Transverse colon (tissue), 4 donors: ENCODE data around the gene SLF2. TPM values are rescaled to one million over a fixed set of nuclear protein-coding genes. Genes with fewer than 3 reads are reported as not detected.

Experiments
- DNase-seq: peaks from one replicate; pipeline ENCODE4 v3.0.0-alpha.2; 2019
- H3K27ac ChIP-seq, 4 donors: fragments of 200-600 bp; sonication (generic); 2 replicates each; pipeline ENCODE4 v1.5.1; 2016 to 2018; ENCODE audit warnings: inconsistent platforms in 4 of 4
- H3K27me3 ChIP-seq: fragments of 200-600 bp; sonication (generic); 2 replicates; pipeline ENCODE4 v1.5.1; 2017; ENCODE audit warnings: inconsistent platforms
- H3K36me3 ChIP-seq, 4 donors: fragments of 200-600 bp; sonication (generic); 2 replicates each; pipeline ENCODE4 v1.5.1; 2017 to 2019; ENCODE audit warnings: inconsistent platforms in 4 of 4
- H3K4me1 ChIP-seq, 4 donors: fragments of 200-600 bp; sonication (generic); 2 replicates each; pipeline ENCODE4 v1.5.1; 2017 to 2020; ENCODE audit warnings: inconsistent platforms in 4 of 4
- H3K4me3 ChIP-seq, 4 donors: fragments of 200-600 bp; sonication (generic); 1 replicate in 1 of 4; 2 replicates in 3 of 4; pipeline versions ENCODE4 v1.5.1 to v1.6.1; 2017 to 2019; ENCODE audit warnings: inconsistent platforms in 4 of 4
- H3K9me3 ChIP-seq, 2 donors: fragments of 200-600 bp; sonication (generic); 2 replicates each; pipeline ENCODE4 v1.5.1; 2017 to 2019; ENCODE audit warnings: inconsistent platforms in 2 of 2
- CTCF ChIP-seq, 5 experiments: fragments of 200-600 bp in 3 of 5; fragments of 450-650 bp in 2 of 5; sonication (generic) in 3 of 5; IDR thresholded peaks; 1 replicate in 2 of 5; 2 replicates in 3 of 5; pipeline ENCODE4 v1.5.1; 2016 to 2017; ENCODE audit warnings: antibody characterized with exemption in 5 of 5, inconsistent platforms in 3 of 5, mild to moderate bottlenecking in 2 of 5, moderate library complexity in 1 of 5
- EP300 ChIP-seq: sonication (generic); formaldehyde crosslinking; IDR thresholded peaks from one replicate; pipeline ENCODE4 v1.6.1; 2017; ENCODE audit warnings: antibody characterized with exemption, low read depth
- POLR2A ChIP-seq: fragments of 450-650 bp; IDR thresholded peaks from one replicate; pipeline ENCODE4 v1.6.1; 2016; ENCODE audit warnings: antibody characterized with exemption, mild to moderate bottlenecking, moderate library complexity
- POLR2AphosphoS5 ChIP-seq, 3 donors: sonication (generic); formaldehyde crosslinking; IDR thresholded peaks; one replicate each; pipeline ENCODE4 v1.6.1; 2016; ENCODE audit warnings: antibody characterized with exemption in 3 of 3
- WGBS, 2 donors: methylation state at CpG; one replicate each; pipeline ENCODE4 v1.1.5; 2018; ENCODE audit warnings: low coverage in 1 of 2; 5-methylcytosine and 5-hydroxymethylcytosine counted together
- in situ Hi-C, 4 donors: fragments of 200-750 bp; cut with MboI; loops; one replicate each; pipeline versions ENCODE4 v1.15.0 to v1.15.1; 2017; ENCODE audit warnings: low sequenced_read_pairs in 3 of 4, low pct_ligation_motif_present in 1 of 4, low pct_unique_long_range_greater_than_20kb in 1 of 4
- intact Hi-C: fragments of 100-400 bp; cut with DNase I; formaldehyde crosslinking; loops from one replicate; pipeline ENCODE4 v1.15.1; 2023; ENCODE audit warnings: low total_unique reads
- total RNA-seq, 4 donors: library from RNA; depleted of rRNA; stranded (reverse); fragments of >200 nt; gene quantifications; one replicate each; pipeline ENCODE4 v1.1.0, GENCODE V29; 2016

The SLF2 gene
- total RNA-seq, 4 donors from 2014 or later, result 25.4 to 55.1 (median 33.1) TPM

- intact Hi-C loops, result no loop called here
- H3K4me3 ChIP-seq, result no peak overlapping the region
- no peak for DNase-seq
- peaks cover 0 to 15% (median 5%) of the 10 kb centered on the region in 4 donors for H3K36me3 ChIP-seq
- TF ChIP-seq POLR2A (no peak), CTCF (IDR thresholded peaks at IDR 0.05) (no peak), EP300 (no peak), POLR2AphosphoS5 (IDR thresholded peaks at IDR 0.05) (no peak)
- 92% methylated on average over 18 of the region's 18 CpGs; no CpG with 5 or more reads in 1 of the 2 donors for WGBS, 2 donors
- H3K27me3 ChIP-seq, result no peaks in the 10 kb centered on the region
- peak overlapping the region in 2 of 4 donors; percentile 44 to 94 for H3K27ac ChIP-seq
- in situ Hi-C loops, result no loop called here
- no peaks in the 10 kb centered on the region for H3K9me3 ChIP-seq
- peaks cover 12 to 50% (median 28%) of the 10 kb centered on the region in 4 donors for H3K4me1 ChIP-seq
These were observed 91.0 kb downstream of the SLF2 start for GRCh38 chr10:101003639-101004206.

- in situ Hi-C loops, result no loop called here
- Histone ChIP-seq H3K27me3 (no peaks in the 10 kb centered on the region), H3K4me3 (no peak overlapping the region), H3K36me3 (peaks cover 0 to 15% (median 5%) of the 10 kb centered on the region in 4 donors), H3K27ac (no peak overlapping the region), H3K4me1 (peaks cover 12 to 44% (median 23%) of the 10 kb centered on the region in 4 donors), H3K9me3 (no peaks in the 10 kb centered on the region)
- intact Hi-C loops, result no loop called here
- WGBS, 2 donors, result 67 to 95% methylated on average over 1 to 23 of the region's 23 CpGs
- TF ChIP-seq POLR2AphosphoS5 (IDR thresholded peaks at IDR 0.05) (no peak), CTCF (IDR thresholded peaks at IDR 0.05) (no peak), POLR2A (no peak), EP300 (no peak)
- DNase-seq, result no peak
These were observed 92.6 kb downstream of the SLF2 start for GRCh38 chr10:101005361-101005760.

GRCh38 chr10:101005869-101006567 is 93.3 kb downstream of the SLF2 start:
- peaks cover 0 to 15% (median 5%) of the 10 kb centered on the region in 4 donors for H3K36me3 ChIP-seq
- in situ Hi-C loops, result no loop called here
- H3K4me3 ChIP-seq, result no peak overlapping the region
- intact Hi-C loops, result no loop called here
- WGBS, 2 donors, result 83% methylated on average over 4 of the region's 4 CpGs; no CpG with 5 or more reads in 1 of the 2 donors
- DNase-seq, result no peak
- H3K27ac ChIP-seq, result peak overlapping the region in 3 of 4 donors; percentile 50 to 67 (median 54)
- no peaks in the 10 kb centered on the region for H3K27me3 ChIP-seq
- TF ChIP-seq POLR2AphosphoS5 (IDR thresholded peaks at IDR 0.05), result no peak
- no peak for TF ChIP-seq POLR2A
- no peak for TF ChIP-seq EP300
- TF ChIP-seq CTCF (IDR thresholded peaks at IDR 0.05), result no peak
- peaks cover 12 to 37% (median 16%) of the 10 kb centered on the region in 4 donors for H3K4me1 ChIP-seq
- H3K9me3 ChIP-seq, result no peaks in the 10 kb centered on the region

- Histone ChIP-seq H3K4me1 (peaks cover 9 to 31% (median 11%) of the 10 kb centered on the region in 4 donors), H3K27ac (peak overlapping the region; percentile 50 to 67 (median 55)), H3K4me3 (no peak overlapping the region), H3K27me3 (no peaks in the 10 kb centered on the region), H3K9me3 (no peaks in the 10 kb centered on the region), H3K36me3 (peaks cover 0 to 15% (median 5%) of the 10 kb centered on the region in 4 donors)
- 53 to 87% methylated on average over 3 to 30 of the region's 33 CpGs for WGBS, 2 donors
- intact Hi-C loops, result no loop called here
- in situ Hi-C loops, result no loop called here
- TF ChIP-seq POLR2A (no peak), EP300 (no peak), POLR2AphosphoS5 (IDR thresholded peaks at IDR 0.05) (no peak), CTCF (IDR thresholded peaks at IDR 0.05) (no peak)
- DNase-seq, result no peak
These were observed 93.9 kb downstream of the SLF2 start for GRCh38 chr10:101006593-101007098.
